HEK293 (cell line): ENCODE data around the gene LNX1.
A peak's percentile ranks its signal among the peaks of the same experiment; 100 is the strongest.

Source experiments
- CTCF ChIA-PET: fragments of 350-600 bp; formaldehyde crosslinking; extraction: SDS; loops from one replicate; lab custom pipeline; 2021; ENCODE audit warnings: antibody characterized with exemption; lab: Yijun Ruan, JAX
- POLR2A ChIA-PET: fragments of 300-600 bp; formaldehyde crosslinking; extraction: SDS; loops from one replicate; lab custom pipeline; 2020; ENCODE audit warnings: antibody characterized with exemption, inconsistent platforms; lab: Yijun Ruan, JAX
- H3K27ac ChIP-seq: fragments of 200-500 bp; sonication (Bioruptor generic); 2 replicates; pipeline ENCODE4 v1.5.1; 2014; ENCODE audit warnings: low read depth, low read length, control low read depth, inconsistent platforms; ENCODE audit errors: extremely low read depth
- H3K36me3 ChIP-seq, 2 experiments: fragments of 200-500 bp in 1 of 2; sonication (Bioruptor generic) in 1 of 2; 1 replicate in 1 of 2; 2 replicates in 1 of 2; pipeline ENCODE4 v1.5.1; 2014 to 2017; ENCODE audit warnings: inconsistent platforms in 2 of 2, low read length in 2 of 2; ENCODE audit not compliant: control insufficient read depth in 2 of 2, insufficient read depth in 1 of 2
- H3K4me1 ChIP-seq: fragments of 200-500 bp; sonication (Bioruptor generic); 2 replicates; pipeline ENCODE4 v1.5.1; 2014; ENCODE audit warnings: mild to moderate bottlenecking, low read length, inconsistent platforms; ENCODE audit not compliant: control insufficient read depth, insufficient read depth
- H3K4me3 ChIP-seq: 2 replicates; pipeline ENCODE4 v1.5.1; 2011; ENCODE audit warnings: low read depth, mild to moderate bottlenecking, control low read depth, low read length, moderate library complexity
- H3K9me3 ChIP-seq: fragments of 200-500 bp; sonication (Bioruptor generic); 2 replicates; pipeline ENCODE4 v1.5.1; 2014; ENCODE audit warnings: low read depth, low read length, inconsistent platforms; ENCODE audit not compliant: control insufficient read depth, insufficient read depth
- FEZF1 ChIP-seq: fragments of 450-650 bp; formaldehyde crosslinking; IDR thresholded peaks from 2 replicates; pipeline ENCODE4 v1.5.1; 2016; ENCODE audit warnings: missing biosample characterization, missing genetic modification characterization
- GFI1B ChIP-seq: fragments of 450-650 bp; formaldehyde crosslinking; IDR thresholded peaks from 2 replicates; pipeline ENCODE4 v1.5.1; 2016; ENCODE audit warnings: missing biosample characterization, missing genetic modification characterization
- INSM2 ChIP-seq: fragments of 450-650 bp; formaldehyde crosslinking; IDR thresholded peaks from 2 replicates; pipeline ENCODE4 v1.5.1; 2016; ENCODE audit warnings: missing biosample characterization, missing genetic modification characterization
- OSR2 ChIP-seq: fragments of 450-650 bp; formaldehyde crosslinking; IDR thresholded peaks from 2 replicates; pipeline ENCODE4 v1.5.1; 2016; ENCODE audit warnings: missing biosample characterization, missing genetic modification characterization
- PRDM10 ChIP-seq: fragments of 450-650 bp; formaldehyde crosslinking; IDR thresholded peaks from 2 replicates; pipeline ENCODE4 v1.5.1; 2016; ENCODE audit warnings: missing biosample characterization, missing genetic modification characterization
- PRDM6 ChIP-seq: fragments of 450-650 bp; formaldehyde crosslinking; IDR thresholded peaks from 2 replicates; pipeline ENCODE4 v1.5.1; 2017; ENCODE audit warnings: missing biosample characterization, missing genetic modification characterization
- SP2 ChIP-seq: fragments of 450-650 bp; formaldehyde crosslinking; IDR thresholded peaks from 2 replicates; pipeline ENCODE4 v1.5.1; 2016; ENCODE audit warnings: missing biosample characterization, missing genetic modification characterization
- ZBTB44 ChIP-seq: fragments of 450-650 bp; IDR thresholded peaks from 2 replicates; pipeline ENCODE4 v1.5.1; 2018; ENCODE audit warnings: missing biosample characterization, mild to moderate bottlenecking, missing genetic modification characterization
- ZBTB49 ChIP-seq: fragments of 450-650 bp; formaldehyde crosslinking; IDR thresholded peaks from 2 replicates; pipeline ENCODE4 v1.5.1; 2016; ENCODE audit warnings: missing biosample characterization, missing genetic modification characterization, low read depth
- ZNF2 ChIP-seq: fragments of 450-650 bp; formaldehyde crosslinking; IDR thresholded peaks from 2 replicates; pipeline ENCODE4 v1.5.1; 2016; ENCODE audit warnings: missing biosample characterization, missing genetic modification characterization
- ZNF518A ChIP-seq: fragments of 450-650 bp; formaldehyde crosslinking; conservative IDR thresholded peaks from 2 replicates; pipeline ENCODE4 v1.5.1; 2016; ENCODE audit warnings: low read depth, missing biosample characterization, missing genetic modification characterization
- ZNF580 ChIP-seq: fragments of 450-650 bp; formaldehyde crosslinking; IDR thresholded peaks from 2 replicates; pipeline ENCODE4 v1.5.1; 2016; ENCODE audit warnings: missing biosample characterization, missing genetic modification characterization
- ZNF600 ChIP-seq: fragments of 450-650 bp; formaldehyde crosslinking; IDR thresholded peaks from 2 replicates; pipeline ENCODE4 v1.5.1; 2016; ENCODE audit warnings: missing biosample characterization, missing genetic modification characterization
- ZNF629 ChIP-seq: fragments of 450-650 bp; formaldehyde crosslinking; IDR thresholded peaks from 2 replicates; pipeline ENCODE4 v1.5.1; 2017; ENCODE audit warnings: missing biosample characterization, missing genetic modification characterization
- ZNF639 ChIP-seq: fragments of 450-650 bp; formaldehyde crosslinking; IDR thresholded peaks from 2 replicates; pipeline ENCODE4 v1.5.1; 2016; ENCODE audit warnings: missing biosample characterization, missing genetic modification characterization
- ZNF660 ChIP-seq: fragments of 450-650 bp; IDR thresholded peaks from 2 replicates; pipeline ENCODE4 v1.5.1; 2018; ENCODE audit warnings: missing biosample characterization, mild to moderate bottlenecking, missing genetic modification characterization
- ZNF830 ChIP-seq: fragments of 450-650 bp; IDR thresholded peaks from 2 replicates; pipeline ENCODE4 v1.5.0; 2018; ENCODE audit warnings: missing biosample characterization, missing genetic modification characterization, low read depth, mild to moderate bottlenecking, moderate library complexity

LNX1 gene

GRCh38 chr4:53576676-53577372 is 14.5 kb downstream of the LNX1 start:
- H3K27ac ChIP-seq = 0 out of 2 replicates have a peak overlapping the region, but pooled peaks have one; percentile 13
- no peaks in the 10 kb centered on the region for H3K9me3 ChIP-seq
- ChIA-PET POLR2A (no interaction called here), CTCF (interaction anchor here (0.7 kb wide), 1 partner anchor 401 kb away, joined by 3 read pairs; no protein-coding TSS in a partner anchor)
- H3K36me3 ChIP-seq = no peaks in the 10 kb centered on the region
- no peak overlapping the region for H3K4me3 ChIP-seq
- peaks cover 5% of the 10 kb centered on the region for H3K4me1 ChIP-seq
- TF ChIP-seq FEZF1 = peak; percentile 91
- no peak for TF ChIP-seq ZNF639 (tag by site-specific recombination)
- peak; percentile 84 for TF ChIP-seq INSM2 (tag by site-specific recombination)
- TF ChIP-seq ZNF830 (tag by site-specific recombination) = no peak
- TF ChIP-seq ZBTB49 (tag by site-specific recombination) = no peak
- TF ChIP-seq PRDM10 (tag by site-specific recombination) = 0 out of 2 replicates have a peak, but pooled peaks have one; percentile 10
- no peak for TF ChIP-seq GFI1B (tag by site-specific recombination)
- TF ChIP-seq ZNF518A (tag by site-specific recombination) = 0 out of 2 replicates have a peak, but pooled peaks have one; percentile 14
- TF ChIP-seq ZNF2 = 0 out of 2 replicates have a peak, but pooled peaks have one; percentile 45
- TF ChIP-seq OSR2 (tag by site-specific recombination) = peak; percentile 63; the same call in 1 of the 2 replicates
- TF ChIP-seq SP2 (tag by site-specific recombination) = no peak
- 0 out of 2 replicates have a peak, but pooled peaks have one; percentile 21 for TF ChIP-seq ZNF660 (tag by site-specific recombination)
- TF ChIP-seq ZNF629 = peak; percentile 60; the same call in 1 of the 2 replicates
- TF ChIP-seq ZNF580 (tag by site-specific recombination) = peak; percentile 46; the same call in 1 of the 2 replicates
- peak; percentile 39; the same call in 1 of the 2 replicates for TF ChIP-seq ZNF600 (tag by site-specific recombination)
- peak; percentile 53 for TF ChIP-seq ZBTB44 (tag by site-specific recombination)
- TF ChIP-seq PRDM6 (tag by site-specific recombination) = peak; percentile 88
